Activated T-helper 9 cell treated with anti-CD3 and anti-CD28 coated beads, Interleukin-2, amount 50 U/mL, for 16 hours (primary cell): ENCODE data around the gene GPR108.
"Not testable (repeated sequence)": the region's sequence is repeated elsewhere in the genome, so short reads cannot be mapped to it uniquely, and the experiment has no call there.

Source experiments
- DNase-seq: peaks from one replicate; pipeline ENCODE4 v3.0.0-alpha.2; 2020; ENCODE audit warnings: low read depth

The GPR108 gene

DNA sequence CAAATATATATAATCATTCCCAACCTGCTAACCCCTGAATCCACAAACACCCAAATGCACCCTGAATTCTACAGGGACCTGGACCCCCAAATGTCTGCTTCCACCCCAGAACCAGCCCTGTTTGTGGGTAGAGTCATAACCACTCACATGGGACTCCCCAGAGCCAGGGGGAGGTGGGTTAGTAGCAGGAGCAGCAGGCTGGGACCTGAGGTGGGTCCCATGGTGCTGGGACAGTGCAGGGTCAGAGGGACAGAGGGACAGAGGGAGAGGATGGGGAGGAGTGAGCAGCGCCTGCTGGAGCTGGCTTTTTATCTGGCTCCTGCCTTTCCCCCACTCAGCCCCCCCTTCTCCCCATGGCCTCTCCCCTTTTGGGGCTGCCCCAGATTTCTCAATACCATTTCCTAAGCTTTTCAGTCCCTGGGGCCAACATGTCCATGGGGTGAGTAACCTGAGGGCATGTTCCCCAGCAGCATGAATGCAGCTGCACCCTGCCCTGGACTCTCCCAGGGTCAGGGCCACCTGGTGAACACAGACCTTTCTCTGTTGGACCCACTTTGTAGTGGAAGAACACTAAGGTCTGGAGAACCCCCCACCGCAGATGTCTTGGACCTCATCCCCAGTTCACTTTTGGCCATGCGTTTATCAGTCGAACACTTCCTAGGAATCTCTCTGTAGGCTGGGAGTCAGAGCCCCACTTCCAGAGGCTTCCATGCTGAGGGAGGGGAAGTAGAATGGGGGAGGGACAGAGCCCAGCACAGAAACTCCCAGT, 16.8 kb downstream of the GPR108 start, which contains the start of gene C3:
Gene C3, minus strand, starts transcription at position 282 of the 769 bp plus-strand sequence. Its CDS starts 61 bp downstream, at position 221.
- no peak for DNase-seq

DNA sequence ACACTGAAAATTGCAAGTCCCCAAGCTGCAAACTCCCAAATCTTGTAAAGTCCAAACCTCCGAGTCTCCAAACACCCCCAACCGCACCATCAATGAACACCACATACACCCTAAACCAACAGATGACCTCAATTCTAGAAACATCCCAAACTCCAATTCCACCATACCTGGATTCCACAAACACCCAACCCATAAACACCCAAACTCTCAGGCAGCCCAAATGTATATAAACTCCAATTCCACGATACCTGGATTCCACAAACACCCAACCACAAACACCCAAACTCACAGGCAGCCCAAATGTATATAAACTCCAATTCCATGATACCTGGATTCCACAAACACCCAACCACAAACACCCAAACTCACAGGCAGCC, 17.4 kb downstream of the GPR108 start:
- DNase-seq, result no peak

DNA sequence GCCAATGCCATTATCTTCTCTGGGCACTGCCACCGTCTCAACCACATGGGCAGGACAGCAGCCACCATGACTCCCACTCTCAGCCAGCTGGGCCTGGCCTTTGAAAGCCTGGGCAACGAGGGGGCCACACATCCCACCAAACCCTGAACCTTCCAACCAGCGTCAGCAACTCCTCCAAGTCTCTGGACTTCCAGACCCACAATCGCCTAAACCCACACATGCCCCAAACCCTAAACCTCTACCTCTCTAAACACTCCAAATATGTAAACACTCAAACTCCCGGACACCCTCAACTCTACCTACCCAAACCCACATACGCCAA, 17.9 kb downstream of the GPR108 start:
- DNase-seq, result no peak

DNA sequence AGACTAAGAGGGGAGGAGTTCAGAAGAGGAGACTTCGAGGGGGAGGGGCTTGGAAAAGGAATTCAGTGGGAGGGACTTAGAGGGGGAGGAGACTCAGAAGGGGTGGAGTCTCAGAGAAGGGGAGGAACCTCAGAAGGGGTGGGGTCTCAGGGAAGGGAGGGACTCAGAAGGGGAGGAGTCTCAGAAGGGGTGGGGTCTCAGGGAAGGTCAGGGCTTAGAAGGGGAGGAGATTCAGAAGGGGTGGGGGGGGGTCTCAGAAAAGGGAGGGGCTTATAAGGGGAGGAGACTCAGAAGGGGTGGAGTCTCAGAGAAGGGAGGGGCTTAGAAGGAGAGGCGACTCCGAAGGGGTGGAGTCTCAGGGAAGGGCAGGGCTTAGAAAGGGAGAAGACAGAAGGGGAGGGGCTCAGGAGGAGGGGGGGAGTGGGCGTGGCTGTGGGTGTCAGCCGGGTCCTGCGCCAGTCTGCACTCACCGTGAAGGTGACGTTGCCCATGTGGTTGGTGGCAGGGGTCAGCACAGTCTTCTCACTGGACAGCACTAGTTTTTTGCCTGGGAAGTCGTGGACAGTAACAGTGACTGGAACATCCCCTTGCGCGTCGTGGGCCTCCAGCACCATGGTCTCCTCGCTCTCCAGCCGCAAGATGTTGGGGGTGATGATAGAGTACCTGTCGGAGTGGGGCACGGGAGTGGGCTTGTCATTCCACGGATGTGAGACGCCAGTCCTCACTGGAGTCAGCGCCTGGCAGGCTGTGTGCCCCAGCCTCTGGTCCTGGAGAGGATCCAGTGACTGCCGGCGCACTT, 18.4 kb downstream of the GPR108 start:
- DNase-seq, result no peak

DNA sequence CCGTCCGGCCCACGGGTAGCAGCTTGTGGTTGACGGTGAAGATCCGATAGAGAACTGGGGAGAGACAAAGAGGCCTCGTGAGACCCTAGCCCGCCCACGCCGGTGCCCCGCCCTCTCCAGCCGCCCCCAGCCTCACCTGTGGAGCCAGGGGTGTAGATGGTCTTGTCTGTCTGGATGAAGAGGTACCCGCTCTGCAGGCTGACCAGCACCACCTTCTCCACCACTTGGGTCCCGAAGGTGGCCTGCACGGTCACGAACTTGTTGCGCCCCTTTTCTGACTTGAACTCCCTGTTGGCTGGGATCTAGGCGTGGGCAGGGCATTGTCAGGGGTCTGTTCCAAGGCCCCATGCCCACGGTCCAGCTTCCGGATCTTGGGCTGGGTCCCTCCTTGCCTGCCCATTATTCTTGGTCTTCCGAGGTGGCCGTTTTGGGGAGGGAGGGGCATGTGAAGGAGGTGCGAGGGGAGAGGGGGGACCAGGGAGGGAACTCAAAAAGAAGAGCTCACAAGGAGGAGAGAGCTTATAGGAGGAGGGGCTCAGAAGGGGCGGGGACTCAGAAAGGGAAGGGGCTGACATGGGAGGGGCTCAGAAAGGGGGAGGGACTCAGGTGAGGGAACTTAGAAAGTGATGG, 19.2 kb downstream of the GPR108 start:
- no peak for DNase-seq

DNA sequence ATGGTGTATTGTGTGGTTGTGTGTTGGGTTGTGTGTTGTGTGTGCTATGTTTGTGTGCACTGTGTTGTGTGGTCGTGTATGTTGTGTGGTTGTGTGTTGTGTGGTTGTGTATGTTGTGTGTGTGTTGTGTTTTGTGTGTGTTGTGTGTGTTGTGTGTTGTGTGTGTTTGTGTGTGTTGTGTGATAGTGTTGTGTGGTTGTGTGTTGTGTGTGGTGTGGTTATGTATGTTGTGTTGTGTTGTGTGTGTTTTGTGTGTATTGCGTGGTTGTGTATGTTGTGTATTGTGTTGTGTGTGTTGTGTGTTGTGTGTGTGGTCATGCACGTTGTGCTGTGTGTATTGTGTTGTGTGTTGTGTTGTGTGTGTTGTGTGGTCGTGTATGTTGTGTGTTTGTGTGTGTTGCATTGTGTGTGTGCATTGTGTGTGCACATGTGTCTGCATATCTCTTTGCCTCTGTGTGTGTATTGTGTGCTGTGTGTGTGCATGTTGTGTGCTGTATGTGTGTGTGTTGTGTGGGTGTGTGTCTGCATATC, 19.9 kb downstream of the GPR108 start:
- no peak for DNase-seq

DNA sequence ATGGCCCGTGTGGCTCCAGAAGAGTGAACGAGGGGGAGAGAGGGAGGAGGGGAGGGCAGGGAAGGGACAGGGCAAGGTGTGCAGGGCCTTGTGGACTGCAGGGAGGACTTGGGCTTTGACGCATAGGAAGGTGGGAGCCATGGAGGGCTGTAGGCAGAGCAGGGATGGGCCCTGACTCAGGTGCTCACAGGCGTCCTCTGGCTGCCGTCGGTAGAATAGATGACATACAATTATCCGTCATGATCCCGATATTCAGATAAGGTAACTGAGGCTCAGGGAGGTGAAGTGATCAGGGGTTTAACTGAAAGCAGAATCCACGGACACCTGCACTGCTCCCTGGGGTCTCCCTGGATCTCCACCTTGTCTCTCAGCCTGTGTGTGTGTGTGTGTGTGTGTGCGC, 20.3 kb downstream of the GPR108 start:
- DNase-seq, result no peak

DNA sequence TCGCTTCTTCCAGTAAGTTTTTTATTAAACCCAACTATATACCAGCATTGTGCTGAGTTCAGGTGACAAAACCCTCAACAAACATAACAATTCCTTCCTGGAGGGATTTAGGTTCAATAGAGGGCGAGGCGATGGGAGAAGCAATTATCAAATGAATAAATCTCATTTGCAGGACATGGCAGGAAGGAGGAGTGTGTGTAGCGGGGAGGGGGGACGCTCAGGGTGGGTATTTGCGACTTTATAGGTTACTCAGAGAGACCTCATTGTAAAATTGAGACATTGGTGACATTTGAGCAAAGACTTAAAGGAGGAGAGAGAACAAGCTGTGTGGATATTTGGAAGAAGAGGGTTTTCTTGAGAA, 20.8 kb downstream of the GPR108 start:
- DNase-seq, result no peak

DNA sequence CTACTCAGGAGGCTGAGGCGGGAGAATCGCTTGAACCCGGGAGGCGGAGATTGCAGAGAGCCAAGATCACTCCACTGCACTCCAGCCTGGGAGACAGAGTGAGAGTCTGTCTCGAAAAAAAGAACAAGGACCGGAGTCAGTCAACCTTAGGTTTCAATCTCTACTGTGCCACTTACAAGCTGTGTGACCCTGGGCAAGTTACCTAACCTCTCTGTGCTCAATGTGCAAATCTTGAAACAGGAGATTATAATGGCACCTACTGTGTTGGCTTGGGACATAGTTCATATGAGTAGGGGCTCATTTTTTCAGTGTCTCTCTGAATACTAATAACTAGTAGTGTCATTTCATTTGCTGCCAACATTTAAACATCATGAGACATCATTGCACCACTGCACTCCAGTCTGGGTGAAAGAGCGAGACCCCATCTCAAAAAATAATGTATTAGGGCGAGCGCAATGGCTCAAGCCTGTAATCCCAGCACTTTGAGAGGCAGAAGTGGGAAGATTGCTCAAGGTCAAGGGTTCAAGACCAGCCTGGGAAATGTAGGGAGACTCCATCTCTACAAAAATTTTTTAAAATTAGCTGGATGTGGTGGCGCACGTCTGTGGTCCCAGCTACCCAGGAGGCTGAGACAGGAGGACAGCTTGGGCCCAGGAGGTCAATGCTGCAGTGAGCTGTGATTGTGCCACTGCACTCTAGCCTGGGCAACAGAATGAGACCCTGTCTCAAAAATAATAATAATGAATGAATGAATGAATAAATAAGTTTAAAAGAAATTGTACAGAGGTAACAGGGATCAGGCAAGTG, 22.4 kb downstream of the GPR108 start:
- no peak for DNase-seq

DNA sequence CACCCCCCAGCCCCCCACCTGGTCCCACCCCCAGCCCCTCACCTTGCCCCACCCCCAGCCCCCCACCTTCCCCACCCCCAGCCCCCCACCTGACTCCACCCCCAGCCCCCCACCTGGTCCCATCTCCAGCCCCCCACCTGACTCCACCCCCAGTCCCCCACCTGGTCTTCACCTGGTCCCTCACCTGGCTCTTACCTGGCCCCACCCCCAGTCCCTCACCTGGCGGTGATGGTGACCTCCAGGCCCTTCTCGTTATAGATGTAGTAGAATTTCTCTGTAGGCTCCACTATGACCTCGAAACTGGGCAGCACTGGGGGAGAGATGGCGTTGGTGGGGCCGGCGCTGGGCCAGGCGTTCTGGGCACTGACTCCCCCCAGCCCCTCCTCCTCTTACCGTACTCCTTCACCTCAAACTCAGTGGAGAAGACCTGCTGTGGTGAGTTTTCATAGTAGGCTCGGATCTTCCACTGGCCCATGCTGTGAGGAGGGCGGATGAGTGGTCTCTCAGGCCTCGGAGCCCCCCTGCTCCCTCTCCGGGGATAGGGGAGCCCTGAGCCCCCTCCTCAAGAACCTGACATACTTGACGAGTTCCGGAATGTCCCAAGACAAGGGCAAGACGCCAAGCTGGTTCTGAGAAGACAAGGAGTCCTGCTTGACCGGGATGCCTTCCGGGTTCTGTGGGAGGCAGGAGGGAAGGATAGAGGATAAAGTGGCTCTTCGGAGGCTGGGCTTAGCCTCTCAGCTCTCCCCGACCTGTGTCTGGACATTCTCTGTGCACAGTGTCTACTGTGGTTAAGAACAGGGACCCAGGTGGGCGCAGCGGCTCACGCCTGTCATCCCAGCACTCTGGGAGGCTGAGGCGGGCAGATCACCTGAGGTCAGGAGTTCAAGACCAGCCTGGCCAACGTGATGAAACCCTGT, 23.3 kb downstream of the GPR108 start:
- no peak for DNase-seq

DNA sequence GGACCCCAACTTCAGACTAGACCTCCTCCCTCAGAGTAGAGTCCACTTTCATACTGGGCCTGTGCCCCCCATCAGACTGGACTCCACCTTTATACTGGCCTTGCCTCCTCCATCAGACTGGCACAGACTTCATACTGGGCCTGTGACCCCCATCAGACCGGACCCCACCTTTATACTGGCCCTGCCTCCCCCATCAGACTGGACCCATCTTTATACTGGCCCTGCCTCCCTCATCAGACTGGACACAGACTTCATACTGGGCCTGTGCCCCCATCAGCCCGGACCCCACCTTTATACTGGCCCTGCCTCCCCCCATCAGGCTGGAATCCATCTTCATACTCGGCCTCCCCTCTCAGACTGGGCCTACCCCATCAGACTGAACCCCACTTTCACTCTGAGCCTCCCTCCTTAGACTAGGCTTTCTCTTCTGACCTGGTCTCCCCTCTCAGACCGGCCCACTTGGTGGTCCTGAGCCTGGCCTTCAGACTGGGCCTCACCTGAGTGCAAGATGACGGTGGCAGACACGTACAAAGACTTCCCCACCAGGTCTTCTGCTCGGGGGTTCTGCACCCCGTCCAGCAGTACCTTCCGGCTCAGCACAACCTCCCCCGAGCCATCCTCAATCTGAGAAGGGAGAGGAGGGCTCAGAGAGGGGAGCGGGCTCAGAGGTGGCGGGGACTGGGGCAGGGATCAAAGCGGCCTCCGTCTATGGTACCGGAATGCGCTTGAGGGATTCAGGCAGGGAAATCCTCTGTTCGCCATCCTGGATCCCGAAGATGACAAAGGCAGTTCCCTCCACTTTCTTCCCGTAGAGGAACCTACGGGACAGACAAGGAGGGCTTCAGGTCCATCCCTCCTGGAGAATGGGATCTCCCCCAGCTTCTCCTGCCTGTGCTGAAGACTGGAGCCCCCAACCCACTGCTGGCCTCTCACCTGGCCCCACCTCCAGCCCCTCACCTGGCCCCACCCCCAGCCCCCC, 24.4 kb downstream of the GPR108 start:
- no peak for DNase-seq

DNA sequence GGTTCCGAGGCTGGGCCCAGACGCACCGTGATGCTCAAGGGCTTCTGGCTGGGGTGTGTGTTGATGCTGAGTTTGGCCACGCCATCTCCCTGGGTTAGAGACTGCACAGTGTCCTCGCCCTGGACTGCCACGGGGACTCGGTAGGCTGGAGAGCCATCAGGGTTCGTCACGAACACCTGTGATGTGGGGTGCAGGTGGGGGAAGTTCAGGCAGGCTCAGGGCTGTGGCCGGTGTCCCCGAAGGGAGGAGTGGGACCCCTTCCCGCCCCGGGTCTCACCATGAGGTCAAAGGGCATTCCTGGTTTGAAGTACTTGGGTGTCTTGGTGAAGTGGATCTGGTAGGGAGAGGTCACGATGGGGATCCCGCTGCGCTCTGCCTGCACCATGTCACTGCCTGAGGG, 25.1 kb downstream of the GPR108 start:
- DNase-seq, result no peak

DNA sequence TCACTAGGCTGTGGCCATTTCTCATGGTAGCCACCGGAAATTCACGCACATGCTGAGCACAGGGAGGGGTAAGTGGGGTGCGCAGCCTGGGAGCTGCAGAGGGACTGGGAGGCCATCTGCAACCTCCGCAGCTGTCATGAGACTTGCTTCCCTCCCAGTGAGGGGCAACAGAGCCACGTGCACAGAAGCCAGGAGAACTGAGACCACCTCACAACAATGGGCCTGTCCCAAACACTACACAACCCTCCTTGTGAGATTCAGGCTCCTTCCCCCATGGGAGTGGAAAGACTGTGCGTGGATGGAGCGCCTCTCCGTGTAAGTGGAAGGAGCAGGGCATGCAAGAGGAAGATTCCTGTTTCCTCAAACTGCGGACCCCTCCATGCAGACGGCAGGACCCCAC, 25.8 kb downstream of the GPR108 start:
- no peak for DNase-seq

DNA sequence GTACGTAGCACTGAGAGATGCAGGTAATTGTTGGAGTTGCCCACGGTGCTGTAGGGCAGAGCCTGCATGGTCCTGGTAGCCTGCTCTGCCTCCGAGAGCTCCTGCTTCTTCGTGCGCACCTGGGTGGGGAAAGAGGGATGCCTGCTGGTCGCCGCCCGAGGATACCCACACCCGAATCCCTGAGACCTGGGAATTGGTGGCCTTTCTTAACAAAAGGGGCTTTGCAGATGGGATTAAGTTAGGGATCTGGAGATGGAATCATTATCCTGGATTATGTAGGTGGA, 26.4 kb downstream of the GPR108 start:
- DNase-seq, result no peak

DNA sequence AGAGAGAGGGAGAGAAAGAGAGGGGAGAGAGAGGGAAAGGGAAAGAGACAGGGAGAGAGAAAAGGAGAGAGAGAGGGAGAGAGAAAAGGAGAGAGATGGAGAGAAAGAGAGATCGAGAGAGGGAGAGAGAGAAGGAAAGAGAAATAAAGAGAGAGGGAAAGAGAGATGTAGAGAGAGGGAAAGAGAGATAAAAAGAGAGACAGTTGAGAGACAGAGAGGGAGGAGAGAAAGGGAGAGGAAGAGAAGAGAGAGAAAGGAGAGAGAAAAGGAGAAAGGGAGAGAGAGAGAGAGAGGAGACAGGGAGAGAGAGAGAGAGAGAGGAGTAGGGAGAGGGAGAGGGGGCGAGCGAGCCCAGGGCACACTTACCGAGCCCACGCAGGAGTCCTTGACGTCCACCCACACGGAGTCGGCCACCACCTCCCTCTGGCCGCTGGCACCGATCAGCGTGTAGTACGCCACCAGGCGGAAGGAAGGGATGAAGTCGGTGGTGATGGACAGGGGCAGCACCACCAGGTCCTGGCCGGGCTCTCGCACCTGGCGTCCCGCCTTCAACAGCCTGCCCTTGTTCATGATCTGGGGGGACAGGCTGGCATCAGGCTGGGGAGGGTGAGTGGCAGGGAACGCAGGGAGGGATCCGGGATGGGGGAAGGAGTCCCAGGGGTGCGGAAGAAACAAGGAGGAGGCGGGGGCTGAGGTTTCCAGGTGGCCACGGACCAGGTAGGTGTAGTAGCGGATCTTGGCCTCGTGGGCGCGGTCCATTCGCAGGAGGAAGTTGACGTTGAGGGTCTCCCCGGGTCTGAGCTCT, 26.9 kb downstream of the GPR108 start:
- no peak for DNase-seq

DNA sequence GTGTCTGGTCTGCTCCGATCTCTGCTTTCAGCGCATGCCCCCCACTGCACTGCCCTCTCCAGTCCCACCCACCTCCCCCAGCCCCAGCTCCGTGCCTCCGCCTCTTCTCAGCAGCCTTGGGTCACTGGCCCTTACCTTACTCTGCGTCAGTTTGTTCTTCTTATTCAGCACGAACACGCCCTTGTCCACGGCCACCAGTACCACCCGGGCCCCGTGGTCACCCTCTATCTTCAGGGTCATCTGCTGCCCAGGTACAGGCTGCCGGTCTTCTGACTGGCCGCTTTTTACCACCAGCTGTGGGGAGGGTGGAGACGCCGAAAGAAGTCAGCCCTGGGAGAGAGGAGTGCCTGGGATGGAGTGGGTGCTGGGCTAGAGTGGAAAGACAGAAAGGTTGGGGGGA, 27.8 kb downstream of the GPR108 start:
- no peak for DNase-seq

DNA sequence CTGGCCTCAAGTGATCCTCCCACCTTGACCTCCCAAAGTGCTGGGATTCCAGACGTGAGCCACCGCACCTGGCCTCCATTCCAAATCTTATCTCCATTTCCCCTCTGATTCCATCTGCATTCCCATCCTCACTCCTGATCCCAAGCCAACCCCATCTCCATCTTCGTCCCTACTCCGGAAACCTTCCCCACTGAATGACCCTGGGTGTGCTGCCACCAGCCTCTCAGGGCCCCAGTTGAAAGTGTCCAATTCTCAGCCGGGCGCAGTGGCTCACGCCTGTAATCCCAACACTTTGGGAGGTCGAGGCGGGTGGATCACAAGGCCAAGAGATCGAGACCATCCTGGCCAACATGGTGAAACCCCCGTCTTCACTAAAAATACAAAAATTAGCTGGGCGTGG, 28.5 kb downstream of the GPR108 start:
- not testable (repeated sequence) for DNase-seq

DNA sequence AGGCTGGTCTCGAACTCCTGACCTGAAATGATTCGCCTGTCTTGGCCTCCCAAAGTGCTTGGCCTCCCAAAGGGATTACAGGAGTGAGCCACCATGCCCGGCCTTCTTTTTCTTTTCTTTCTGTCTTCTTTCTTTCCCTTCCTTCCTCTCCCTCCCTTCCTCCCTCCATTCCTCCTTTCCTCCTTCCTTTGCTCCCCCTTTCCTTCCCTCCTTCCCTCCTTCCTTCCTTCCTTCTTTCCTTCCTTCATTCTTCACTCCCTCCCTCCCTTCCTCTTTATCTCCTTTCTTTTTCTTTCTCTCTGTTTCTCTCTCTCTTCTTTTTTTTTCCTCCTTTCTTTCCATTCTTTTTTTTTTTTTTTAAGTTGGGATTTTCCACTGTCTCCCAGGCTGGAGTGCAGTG, 29.0 kb downstream of the GPR108 start:
- DNase-seq, result no peak

DNA sequence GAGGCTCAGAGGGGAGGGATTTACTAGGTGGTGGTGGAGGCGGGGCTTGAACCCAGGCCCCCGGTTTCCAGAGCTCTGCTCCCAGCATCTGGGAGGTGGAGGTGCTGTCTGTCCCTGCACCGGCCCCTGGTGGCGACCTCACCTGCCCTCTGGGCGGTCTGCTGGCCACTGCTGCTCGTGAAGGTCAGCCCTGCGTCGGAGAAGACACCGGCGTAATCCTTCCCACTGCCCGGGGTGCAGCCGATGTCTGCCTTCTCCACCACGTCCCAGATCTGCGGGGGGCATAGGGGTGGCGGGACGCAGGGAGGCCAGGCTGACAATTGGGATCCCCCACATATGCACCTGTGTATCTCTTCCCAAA, 29.7 kb downstream of the GPR108 start:
- no peak for DNase-seq
